CD4-positive, alpha-beta T cell treated with Interleukin-2 at 100 ng/mL for 4 hours (primary cell): ENCODE data around the gene CENPX.
"Not testable (repeated sequence)": the region's sequence is repeated elsewhere in the genome, so short reads cannot be mapped to it uniquely, and the experiment has no call there.

Experiments
- DNase-seq: peaks from one replicate; pipeline ENCODE4 v3.0.0-alpha.2; 2020; ENCODE audit warnings: low spot score

Gene CENPX

GRCh38 chr17:81998691-81999438 lies 23.8 kb downstream of the CENPX start:
- no peak for DNase-seq

GRCh38 chr17:81998212-81998611 lies 24.5 kb downstream of the CENPX start:
- DNase-seq, result no peak

GRCh38 chr17:81996757-81997441 lies 25.8 kb downstream of the CENPX start:
- no peak for DNase-seq

- no peak for DNase-seq
Measured at GRCh38 chr17:81996232-81996756, 26.4 kb downstream of the CENPX start.

- no peak for DNase-seq
Measured at GRCh38 chr17:81995463-81996231, 27.0 kb downstream of the CENPX start.

- no peak for DNase-seq
Measured at GRCh38 chr17:81994593-81995462, 27.9 kb downstream of the CENPX start.

- DNase-seq, result no peak
Measured at GRCh38 chr17:81993729-81994592, 28.7 kb downstream of the CENPX start.

- DNase-seq, result no peak
Measured at GRCh38 chr17:81992306-81993102, 30.2 kb downstream of the CENPX start.

- no peak for DNase-seq
Measured at GRCh38 chr17:81991684-81992305, 30.9 kb downstream of the CENPX start.

- no peak for DNase-seq
Measured at GRCh38 chr17:81990836-81991683, 31.6 kb downstream of the CENPX start.

GRCh38 chr17:81987161-81987770 lies 35.4 kb downstream of the CENPX start:
- DNase-seq, result no peak

- DNase-seq, result no peak
Measured at GRCh38 chr17:81986606-81987005, 36.1 kb downstream of the CENPX start.

- no peak for DNase-seq
Measured at GRCh38 chr17:81984773-81985410, 37.8 kb downstream of the CENPX start.

GRCh38 chr17:81983639-81984373 lies 38.9 kb downstream of the CENPX start:
- no peak for DNase-seq

- DNase-seq, result no peak
Measured at GRCh38 chr17:81983011-81983638, 39.6 kb downstream of the CENPX start.

GRCh38 chr17:81981511-81981910 lies 41.2 kb downstream of the CENPX start:
- DNase-seq, result not testable (repeated sequence)
